DND-41 (cell line): ENCODE data around the gene CERCAM.

Experiments used
- ATAC-seq: fragments of 200-7000 bp; cut with Tn5 transposase; 3 replicates; pipeline ENCODE4 v1.9.1; 2021; ENCODE audit warnings: low read depth; ENCODE audit not compliant: insufficient read depth
- DNase-seq: peaks from one replicate; pipeline ENCODE4 v3.0.0-alpha.2; 2020
- H2AFZ ChIP-seq: 2 replicates; pipeline ENCODE4 v1.6.0; 2012; ENCODE audit warnings: low read depth, low read length
- H3K27ac ChIP-seq: 2 replicates; pipeline ENCODE4 v1.5.1; 2012; ENCODE audit warnings: low read length, inconsistent platforms
- H3K27me3 ChIP-seq: fragments of 200-600 bp; sonication (generic); 2 replicates; pipeline ENCODE4 v1.6.0; 2012; ENCODE audit warnings: low read length, mild to moderate bottlenecking, inconsistent platforms; ENCODE audit not compliant: insufficient read depth, poor library complexity
- H3K36me3 ChIP-seq: 2 replicates; pipeline ENCODE4 v1.5.1; 2012; ENCODE audit warnings: low read length, inconsistent platforms; ENCODE audit not compliant: insufficient read depth
- H3K4me1 ChIP-seq: 2 replicates; pipeline ENCODE4 v1.5.1; 2012; ENCODE audit warnings: mild to moderate bottlenecking, low read length; ENCODE audit not compliant: insufficient read depth
- H3K4me2 ChIP-seq: 2 replicates; pipeline ENCODE4 v1.6.0; 2012; ENCODE audit warnings: mild to moderate bottlenecking, moderate library complexity, low read length, inconsistent platforms; ENCODE audit not compliant: insufficient read depth
- H3K4me3 ChIP-seq, 2 experiments: fragments of 200-600 bp in 1 of 2; shearing (Covaris generic) in 1 of 2; 2 replicates each; pipeline ENCODE4 v1.5.1; 2012 to 2016; ENCODE audit warnings: inconsistent platforms in 2 of 2, low read length in 2 of 2, mild to moderate bottlenecking in 2 of 2, low read depth in 1 of 2, moderate library complexity in 1 of 2
- H3K79me2 ChIP-seq: 2 replicates; pipeline ENCODE4 v1.6.0; 2012; ENCODE audit warnings: low read length, inconsistent platforms; ENCODE audit not compliant: insufficient read depth
- H3K9ac ChIP-seq: 2 replicates; pipeline ENCODE4 v1.6.0; 2012; ENCODE audit warnings: low read depth, mild to moderate bottlenecking, inconsistent platforms, low read length, moderate library complexity
- H3K9me3 ChIP-seq: 2 replicates; pipeline ENCODE4 v1.5.1; 2012; ENCODE audit warnings: low read length, moderate library complexity, mild to moderate bottlenecking, inconsistent platforms; ENCODE audit not compliant: insufficient read depth, severe bottlenecking
- H4K20me1 ChIP-seq: 2 replicates; pipeline ENCODE4 v1.6.0; 2012; ENCODE audit warnings: low read length; ENCODE audit not compliant: insufficient read depth
- EZH2 ChIP-seq: IDR thresholded peaks from 3 replicates; pipeline ENCODE4 v1.6.1; 2012; ENCODE audit warnings: borderline replicate concordance, low read depth, mild to moderate bottlenecking, moderate library complexity, low read length, inconsistent platforms; ENCODE audit not compliant: severe bottlenecking
- TF ChIP-seq, protein P1 (sequence below): IDR thresholded peaks from 2 replicates; pipeline ENCODE4 v1.5.1; 2012; ENCODE audit warnings: borderline replicate concordance, low read length, moderate library complexity, mild to moderate bottlenecking; ENCODE audit not compliant: poor library complexity, severe bottlenecking; ENCODE audit errors: extremely low read depth

CERCAM gene

DNA sequence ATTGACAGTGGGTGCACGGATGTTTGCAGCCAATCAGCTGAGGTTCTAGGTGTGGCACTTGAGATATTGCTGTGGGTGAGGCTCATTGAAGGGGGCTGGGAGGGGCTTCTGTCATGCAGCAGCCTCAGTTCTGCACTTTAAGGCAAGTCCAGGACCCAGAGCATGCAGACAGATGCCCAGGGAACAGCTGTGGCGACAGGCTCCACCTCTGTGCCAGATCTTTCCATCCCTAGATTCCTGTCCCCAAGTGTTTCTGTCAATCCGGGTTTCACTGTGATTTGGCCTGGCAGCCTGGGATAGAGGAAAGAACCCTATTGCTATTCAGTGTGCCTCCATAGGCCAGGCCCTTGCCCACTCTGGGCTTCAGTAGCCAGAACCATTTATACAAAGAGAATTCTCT lies 20.8 kb upstream of the CERCAM start:
- no peak overlapping the region for H3K4me2 ChIP-seq
- ATAC-seq (no peak), DNase-seq (no peak)
- no peak overlapping the region for H3K27ac ChIP-seq
- H2AFZ ChIP-seq: no peak overlapping the region
- no peaks in the 10 kb centered on the region for H3K9me3 ChIP-seq
- H4K20me1 ChIP-seq: no peaks in the 10 kb centered on the region
- TF ChIP-seq, protein P1, sequence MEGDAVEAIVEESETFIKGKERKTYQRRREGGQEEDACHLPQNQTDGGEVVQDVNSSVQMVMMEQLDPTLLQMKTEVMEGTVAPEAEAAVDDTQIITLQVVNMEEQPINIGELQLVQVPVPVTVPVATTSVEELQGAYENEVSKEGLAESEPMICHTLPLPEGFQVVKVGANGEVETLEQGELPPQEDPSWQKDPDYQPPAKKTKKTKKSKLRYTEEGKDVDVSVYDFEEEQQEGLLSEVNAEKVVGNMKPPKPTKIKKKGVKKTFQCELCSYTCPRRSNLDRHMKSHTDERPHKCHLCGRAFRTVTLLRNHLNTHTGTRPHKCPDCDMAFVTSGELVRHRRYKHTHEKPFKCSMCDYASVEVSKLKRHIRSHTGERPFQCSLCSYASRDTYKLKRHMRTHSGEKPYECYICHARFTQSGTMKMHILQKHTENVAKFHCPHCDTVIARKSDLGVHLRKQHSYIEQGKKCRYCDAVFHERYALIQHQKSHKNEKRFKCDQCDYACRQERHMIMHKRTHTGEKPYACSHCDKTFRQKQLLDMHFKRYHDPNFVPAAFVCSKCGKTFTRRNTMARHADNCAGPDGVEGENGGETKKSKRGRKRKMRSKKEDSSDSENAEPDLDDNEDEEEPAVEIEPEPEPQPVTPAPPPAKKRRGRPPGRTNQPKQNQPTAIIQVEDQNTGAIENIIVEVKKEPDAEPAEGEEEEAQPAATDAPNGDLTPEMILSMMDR: no peak
- no peak for TF ChIP-seq EZH2
- H3K4me1 ChIP-seq: no peaks in the 10 kb centered on the region
- no peaks in the 10 kb centered on the region for H3K36me3 ChIP-seq
- H3K4me3 ChIP-seq: no peak overlapping the region
- H3K79me2 ChIP-seq: no peaks in the 10 kb centered on the region
- no peaks in the 10 kb centered on the region for H3K27me3 ChIP-seq
- no peak overlapping the region for H3K9ac ChIP-seq

DNA sequence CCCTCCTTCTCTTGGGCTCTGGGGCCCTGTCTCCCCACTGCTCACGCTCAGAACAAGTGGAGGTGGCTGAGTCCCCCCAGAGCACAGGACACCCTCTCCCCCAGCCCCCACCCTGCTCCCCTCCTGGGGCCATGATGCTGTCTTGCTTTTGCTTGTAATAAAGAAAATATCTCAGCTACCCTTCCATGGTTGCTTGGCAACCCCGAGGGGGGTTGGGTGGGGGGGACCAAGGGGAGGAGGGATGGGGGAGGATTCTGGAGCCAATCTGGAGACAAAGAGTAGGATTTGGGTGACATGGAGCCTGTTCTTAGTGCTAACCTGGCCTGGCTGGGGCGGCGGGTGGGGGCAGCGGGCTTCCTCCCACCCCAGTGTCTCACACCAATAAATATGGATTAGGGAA lies 16.1 kb upstream of the CERCAM start:
- Histone ChIP-seq H3K4me3 (no peak overlapping the region), H2AFZ (no peak overlapping the region), H3K27me3 (no peaks in the 10 kb centered on the region), H3K4me2 (no peak overlapping the region), H3K4me1 (no peaks in the 10 kb centered on the region), H3K9me3 (no peaks in the 10 kb centered on the region), H3K27ac (no peak overlapping the region), H3K36me3 (no peaks in the 10 kb centered on the region), H3K79me2 (no peaks in the 10 kb centered on the region), H3K9ac (no peak overlapping the region), H4K20me1 (no peaks in the 10 kb centered on the region)
- ATAC-seq (no peak), DNase-seq (no peak)
- no peak for TF ChIP-seq EZH2
- TF ChIP-seq, protein P1: no peak

DNA sequence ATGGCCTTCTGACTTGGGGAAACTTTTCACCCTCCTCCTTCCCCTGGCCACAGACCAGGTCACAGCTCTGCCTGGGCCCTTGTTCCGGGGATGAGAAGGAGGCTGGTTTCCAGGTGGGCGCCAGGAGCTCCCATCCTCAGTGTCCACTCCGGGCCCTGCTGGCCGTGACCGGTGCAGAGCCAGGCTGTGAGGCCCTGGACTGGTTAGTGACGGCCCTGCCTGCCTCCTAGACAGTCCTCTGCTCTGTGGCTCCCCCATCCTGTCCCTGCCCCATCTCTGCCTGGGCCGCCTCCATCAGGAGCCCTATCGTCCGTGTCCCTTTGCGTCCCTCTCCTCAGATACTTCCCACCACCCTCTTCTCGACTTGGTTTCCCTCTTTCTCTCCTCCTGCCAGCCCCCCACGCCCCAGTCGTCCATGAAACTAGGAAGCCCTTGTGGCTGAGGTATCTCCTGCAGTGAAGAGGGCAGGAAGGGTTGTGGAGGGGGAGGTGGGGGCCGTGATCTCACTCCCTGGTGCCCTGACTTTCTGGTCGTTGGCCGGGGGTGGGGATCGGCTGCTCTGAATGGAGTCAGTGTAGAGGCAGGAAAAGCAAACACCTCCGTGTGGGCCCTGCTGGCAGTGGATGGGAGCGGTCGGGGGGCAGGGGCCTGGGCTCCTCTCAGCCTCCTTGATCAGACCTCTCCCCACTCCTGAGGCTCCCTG lies 15.4 kb upstream of the CERCAM start:
- no peaks in the 10 kb centered on the region for H4K20me1 ChIP-seq
- H3K4me3 ChIP-seq: no peak overlapping the region
- no peak overlapping the region for H3K4me2 ChIP-seq
- no peaks in the 10 kb centered on the region for H3K36me3 ChIP-seq
- H3K27me3 ChIP-seq: no peaks in the 10 kb centered on the region
- ATAC-seq: no peak
- no peak overlapping the region for H3K9ac ChIP-seq
- no peaks in the 10 kb centered on the region for H3K79me2 ChIP-seq
- H2AFZ ChIP-seq: no peak overlapping the region
- TF ChIP-seq EZH2: no peak
- TF ChIP-seq, protein P1: no peak
- no peaks in the 10 kb centered on the region for H3K4me1 ChIP-seq
- H3K27ac ChIP-seq: no peak overlapping the region
- DNase-seq: no peak
- H3K9me3 ChIP-seq: no peaks in the 10 kb centered on the region
